Adipose tissue (tissue), 3 donors: ENCODE data around the gene AARS2. TPM values are rescaled to one million over a fixed set of nuclear protein-coding genes. Genes with fewer than 3 reads are reported as not detected.

Experiments used
- H3K27ac ChIP-seq: one replicate; pipeline ENCODE4 v1.5.1; 2013; ENCODE audit warnings: low read depth, low read length
- WGBS, 3 donors: extraction: QIAGEN DNeasy Blood & Tissue Kit; methylation state at CpG; one replicate each; pipeline ENCODE4 v1.1.7; 2013; 5-methylcytosine and 5-hydroxymethylcytosine counted together
- polyA plus RNA-seq, 3 donors: library from polyadenylated mRNA; stranded (reverse); fragments of 200-250 nt; gene quantifications; one replicate each; pipeline ENCODE4 v1.2.3, GENCODE V29; 2013
- donor health status: healthy with polysubstance abuse.
- donor health status: Bipolar disorder and iron deficiency.
- donor health status: healthy.

AARS2 gene
- polyA plus RNA-seq, 3 donors, result 3.1 to 4.9 (median 4.7) TPM

GRCh38 chr6:44269921-44270525, 43.1 kb downstream of the AARS2 start, which contains the start of gene TMEM151B:
Gene TMEM151B, plus strand, starts transcription at chr6:44270450. Its CDS starts 293 bp downstream, at chr6:44270743.
- H3K27ac ChIP-seq, result no peak within 1 kb of the TSS
- 17 to 46% (median 39%) methylated on average over 10 to 17 of the region's 29 CpGs for WGBS, 3 donors

GRCh38 chr6:44269178-44269920, 43.8 kb downstream of the AARS2 start:
- no peak overlapping the region for H3K27ac ChIP-seq
- 44 to 81% (median 63%) methylated on average over 1 of the region's 1 CpG for WGBS, 3 donors

GRCh38 chr6:44268095-44268628, 45.0 kb downstream of the AARS2 start:
- WGBS, 3 donors, result 26 to 31% (median 26%) methylated on average over 5 of the region's 5 CpGs

GRCh38 chr6:44267252-44267651, 45.9 kb downstream of the AARS2 start:
- WGBS, 3 donors, result 70 to 80% (median 75%) methylated on average over 10 of the region's 10 CpGs
- H3K27ac ChIP-seq, result no peak overlapping the region

More at GRCh38 chr6:44268095-44268628, 45.0 kb downstream of the AARS2 start:
- no peak overlapping the region for H3K27ac ChIP-seq

- WGBS, 3 donors, result 70 to 74% (median 73%) methylated on average over 3 of the region's 3 CpGs
- H3K27ac ChIP-seq, result no peak overlapping the region
Measured at GRCh38 chr6:44266347-44266746, 46.8 kb downstream of the AARS2 start.

GRCh38 chr6:44265722-44266233, 47.4 kb downstream of the AARS2 start:
- no peak overlapping the region for H3K27ac ChIP-seq
- WGBS, 3 donors, result 63 to 64% (median 64%) methylated on average over 17 of the region's 17 CpGs

- WGBS, 3 donors, result 0 to 1% (median 0%) methylated on average over 54 to 72 of the region's 72 CpGs
- no peak within 1 kb of the TSS for H3K27ac ChIP-seq
Measured at GRCh38 chr6:44265007-44265721, 48.0 kb downstream of the AARS2 start, which contains the start of gene NFKBIE. Gene NFKBIE, minus strand, starts transcription at chr6:44265551. Its CDS starts 205 bp downstream, at chr6:44265346.

- H3K27ac ChIP-seq, result no peak overlapping the region
- WGBS, 3 donors, result 7 to 8% (median 7%) methylated on average over 13 of the region's 13 CpGs
Measured at GRCh38 chr6:44264154-44265006, 48.8 kb downstream of the AARS2 start.

GRCh38 chr6:44263354-44264100, 49.6 kb downstream of the AARS2 start:
- WGBS, 3 donors, result 23 to 63% (median 43%) methylated on average over 8 to 9 of the region's 9 CpGs
- no peak overlapping the region for H3K27ac ChIP-seq

GRCh38 chr6:44262467-44263353, 50.4 kb downstream of the AARS2 start:
- 57 to 74% (median 60%) methylated on average over 7 of the region's 7 CpGs for WGBS, 3 donors
- H3K27ac ChIP-seq, result no peak overlapping the region

- WGBS, 3 donors, result 95 to 98% (median 96%) methylated on average over 8 of the region's 8 CpGs
- H3K27ac ChIP-seq, result no peak overlapping the region
Measured at GRCh38 chr6:44261581-44261980, 51.6 kb downstream of the AARS2 start.

GRCh38 chr6:44260451-44261297, 52.5 kb downstream of the AARS2 start:
- no peak overlapping the region for H3K27ac ChIP-seq
- 89 to 97% (median 92%) methylated on average over 6 of the region's 6 CpGs for WGBS, 3 donors

GRCh38 chr6:44260011-44260410, 53.1 kb downstream of the AARS2 start:
- WGBS, 3 donors, result 90 to 97% (median 97%) methylated on average over 8 of the region's 8 CpGs

GRCh38 chr6:44258921-44259320, 54.2 kb downstream of the AARS2 start:
- no peak overlapping the region for H3K27ac ChIP-seq
- 87 to 96% (median 95%) methylated on average over 3 of the region's 3 CpGs for WGBS, 3 donors

More at GRCh38 chr6:44260011-44260410, 53.1 kb downstream of the AARS2 start:
- no peak overlapping the region for H3K27ac ChIP-seq

GRCh38 chr6:44258325-44258863, 54.8 kb downstream of the AARS2 start:
- H3K27ac ChIP-seq, result no peak overlapping the region
- 85 to 90% (median 86%) methylated on average over 9 of the region's 9 CpGs for WGBS, 3 donors
